Mammary epithelial cell (primary cell): ENCODE measurements around the gene ZMYM1.

Experiments
- CTCF ChIP-seq, 2 donors: IDR thresholded peaks in 1 of 2; conservative IDR thresholded peaks in 1 of 2; 2 replicates each; pipeline ENCODE4 v1.5.1; 2011 to 2012; ENCODE audit warnings: inconsistent platforms in 2 of 2, low read length in 2 of 2, mild to moderate bottlenecking in 2 of 2, control low read depth in 1 of 2, low read depth in 1 of 2; ENCODE audit not compliant: insufficient read depth in 1 of 2; ENCODE audit errors: extremely low read depth in 1 of 2
- EZH2 ChIP-seq: IDR thresholded peaks from 2 replicates; pipeline ENCODE4 v1.6.1; 2012; ENCODE audit warnings: low read length, inconsistent platforms, borderline replicate concordance

- TF ChIP-seq CTCF (conservative IDR thresholded peaks at IDR 0.05 in 1 of 2, IDR thresholded peaks at IDR 0.05 in 1 of 2; ENCODE audit: extremely low read depth in 1 of 2, insufficient read depth in 1 of 2, low read depth in 1 of 2, low read length in 2 of 2) = no peak
- TF ChIP-seq EZH2 = no peak
These were observed 14.9 kb upstream of the ZMYM1 start for GRCh38 chr1:35064265-35064664.
